Muscle of leg (tissue), 11 donors: ENCODE data around the gene FAM186B. TPM values are rescaled to one million over a fixed set of nuclear protein-coding genes. Genes with fewer than 3 reads are reported as not detected.

Source experiments
- DNase-seq: peaks from one replicate; pipeline ENCODE4 v3.0.0; 2013
- H3K27ac ChIP-seq: one replicate; pipeline ENCODE4 v1.5.1; 2013; ENCODE audit warnings: mild to moderate bottlenecking, low read length, control low read depth
- H3K27me3 ChIP-seq: one replicate; pipeline ENCODE4 v1.6.1; 2013; ENCODE audit warnings: low read length; ENCODE audit not compliant: control insufficient read depth, insufficient read depth
- H3K36me3 ChIP-seq: one replicate; pipeline ENCODE4 v1.6.1; 2013; ENCODE audit warnings: low read length; ENCODE audit not compliant: control insufficient read depth, insufficient read depth
- H3K4me1 ChIP-seq: one replicate; pipeline ENCODE4 v1.6.1; 2013; ENCODE audit warnings: low read length; ENCODE audit not compliant: control insufficient read depth, insufficient read depth
- H3K4me3 ChIP-seq: one replicate; pipeline ENCODE4 v1.5.1; 2013; ENCODE audit warnings: low read length, control low read depth
- H3K9me3 ChIP-seq: replicated peaks from 2 replicates; pipeline ENCODE4 v1.6.1; 2013; ENCODE audit warnings: low read depth, low read length; ENCODE audit not compliant: control insufficient read depth
- WGBS: methylation state at CpG from one replicate; pipeline ENCODE4 v1.1.5; 2013; ENCODE audit warnings: missing lambda C conversion rate; ENCODE audit not compliant: insufficient coverage; 5-methylcytosine and 5-hydroxymethylcytosine counted together
- polyA plus RNA-seq, 8 donors: library from polyadenylated mRNA; unstranded; fragments of 120-200 nt; gene quantifications; one replicate each; pipeline versions ENCODE4 v1.2.1 to v1.2.3, GENCODE V29; 2013; ENCODE audit warnings: inconsistent platforms in 1 of 8, low replicate concordance in 1 of 8; ENCODE audit not compliant: insufficient read length in 8 of 8, insufficient read depth in 1 of 8
- total RNA-seq: library from RNA; stranded (reverse); fragments of 120-200 nt; gene quantifications from one replicate; pipeline ENCODE4 v1.2.4, GENCODE V29; 2013

FAM186B gene
- total and polyA plus RNA-seq, 9 donors, result 0.18 to 3.3 (median 0.91) TPM

GRCh38 chr12:49545815-49546214 is 59.6 kb downstream of the FAM186B start:
- peaks cover 85% of the 10 kb centered on the region for H3K27me3 ChIP-seq
- no peak overlapping the region for H3K27ac ChIP-seq
- H3K4me3 ChIP-seq, result no peak overlapping the region
- DNase-seq, result no peak
- H3K36me3 ChIP-seq, result no peaks in the 10 kb centered on the region
- H3K4me1 ChIP-seq, result peaks cover 22% of the 10 kb centered on the region
- no peaks in the 10 kb centered on the region for H3K9me3 ChIP-seq
- 58% methylated on average over 4 of the region's 4 CpGs for WGBS

DNA sequence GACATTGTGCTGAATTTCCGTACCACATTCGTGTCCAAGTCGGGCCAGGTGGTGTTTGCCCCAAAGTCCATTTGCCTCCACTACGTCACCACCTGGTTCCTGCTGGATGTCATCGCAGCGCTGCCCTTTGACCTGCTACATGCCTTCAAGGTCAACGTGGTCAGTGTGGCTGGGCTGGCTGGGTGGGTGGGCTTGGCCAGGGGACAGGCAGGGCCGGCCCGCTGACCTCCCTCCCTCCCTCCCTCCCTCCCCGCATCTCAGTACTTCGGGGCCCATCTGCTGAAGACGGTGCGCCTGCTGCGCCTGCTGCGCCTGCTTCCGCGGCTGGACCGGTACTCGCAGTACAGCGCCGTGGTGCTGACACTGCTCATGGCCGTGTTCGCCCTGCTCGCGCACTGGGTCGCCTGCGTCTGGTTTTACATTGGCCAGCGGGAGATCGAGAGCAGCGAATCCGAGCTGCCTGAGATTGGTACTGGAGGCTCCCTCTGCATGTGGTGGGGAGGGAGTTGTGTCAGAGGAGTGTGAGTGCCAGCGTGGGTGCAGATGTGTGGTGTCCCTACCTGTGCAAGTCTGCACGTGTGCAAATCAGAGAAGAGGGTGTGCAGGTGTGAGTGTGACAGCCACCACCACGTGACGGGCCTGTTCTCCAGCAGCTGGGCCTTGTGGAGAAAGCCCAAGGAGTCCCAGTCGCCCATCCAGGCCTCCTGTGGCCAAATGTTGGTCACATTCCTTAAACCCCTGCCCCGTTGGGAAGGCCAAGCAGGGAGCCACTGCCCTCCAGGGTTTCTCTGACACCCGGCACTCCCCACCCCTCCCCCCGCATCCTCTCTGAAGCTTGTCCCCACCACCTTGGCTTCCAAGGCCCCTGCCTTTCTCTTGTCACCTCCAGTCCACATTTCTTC is 61.3 kb downstream of the FAM186B start:
- peaks cover 10% of the 10 kb centered on the region for H3K4me1 ChIP-seq
- no peak for DNase-seq
- H3K27ac ChIP-seq, result no peak overlapping the region
- peaks cover 94% of the 10 kb centered on the region for H3K27me3 ChIP-seq
- 7% methylated on average over 39 of the region's 39 CpGs for WGBS
- H3K4me3 ChIP-seq, result no peak overlapping the region
- H3K36me3 ChIP-seq, result no peaks in the 10 kb centered on the region
- no peaks in the 10 kb centered on the region for H3K9me3 ChIP-seq

DNA sequence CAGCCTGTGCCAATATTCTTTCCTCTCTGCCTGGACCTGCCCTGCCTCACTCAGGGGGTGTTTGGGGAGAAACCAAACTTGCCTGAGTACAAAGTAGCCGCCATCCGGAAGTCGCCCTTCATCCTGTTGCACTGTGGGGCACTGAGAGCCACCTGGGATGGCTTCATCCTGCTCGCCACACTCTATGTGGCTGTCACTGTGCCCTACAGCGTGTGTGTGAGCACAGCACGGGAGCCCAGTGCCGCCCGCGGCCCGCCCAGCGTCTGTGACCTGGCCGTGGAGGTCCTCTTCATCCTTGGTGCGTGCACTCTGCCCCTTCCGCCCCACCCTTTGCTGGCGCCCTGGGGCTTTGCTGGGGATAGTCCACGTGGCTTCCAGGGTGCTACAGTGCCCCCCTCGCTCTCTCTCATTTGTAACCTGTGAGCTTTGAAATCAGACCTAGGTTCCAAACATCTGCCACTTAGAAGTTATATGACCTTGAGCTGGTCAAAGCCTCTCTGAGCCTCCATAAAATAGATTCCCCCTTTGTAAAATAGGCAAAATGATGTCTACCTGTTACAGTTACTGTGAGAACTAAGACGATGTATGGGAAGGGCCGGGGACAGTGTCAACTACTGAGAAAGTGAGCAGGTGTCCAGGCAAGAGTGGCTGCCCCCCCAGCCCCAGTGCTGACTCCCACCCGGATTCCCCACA is 62.1 kb downstream of the FAM186B start:
- no peaks in the 10 kb centered on the region for H3K9me3 ChIP-seq
- no peak for DNase-seq
- H3K4me1 ChIP-seq, result peaks cover 3% of the 10 kb centered on the region
- no peaks in the 10 kb centered on the region for H3K36me3 ChIP-seq
- H3K4me3 ChIP-seq, result no peak overlapping the region
- WGBS, result 44% methylated on average over 19 of the region's 20 CpGs
- H3K27ac ChIP-seq, result no peak overlapping the region
- peaks cover 94% of the 10 kb centered on the region for H3K27me3 ChIP-seq

- no peaks in the 10 kb centered on the region for H3K9me3 ChIP-seq
Observed at GRCh38 chr12:49542592-49543160, 62.8 kb downstream of the FAM186B start.

GRCh38 chr12:49541911-49542505 is 63.4 kb downstream of the FAM186B start:
- H3K36me3 ChIP-seq, result no peaks in the 10 kb centered on the region
- no peak overlapping the region for H3K4me3 ChIP-seq
- 72% methylated on average over 4 of the region's 7 CpGs for WGBS
- H3K9me3 ChIP-seq, result no peaks in the 10 kb centered on the region
- no peak for DNase-seq
- H3K4me1 ChIP-seq, result peaks cover 11% of the 10 kb centered on the region
- no peak overlapping the region for H3K27ac ChIP-seq
- peaks cover 94% of the 10 kb centered on the region for H3K27me3 ChIP-seq

More at GRCh38 chr12:49542592-49543160, 62.8 kb downstream of the FAM186B start:
- H3K27me3 ChIP-seq, result peaks cover 94% of the 10 kb centered on the region
- DNase-seq, result no peak
- no peak overlapping the region for H3K4me3 ChIP-seq
- no peaks in the 10 kb centered on the region for H3K36me3 ChIP-seq
- no peak overlapping the region for H3K27ac ChIP-seq
- peaks cover 6% of the 10 kb centered on the region for H3K4me1 ChIP-seq
- 96% methylated on average over 5 of the region's 15 CpGs for whole genome bisulfite sequencing

GRCh38 chr12:49541140-49541861 is 64.1 kb downstream of the FAM186B start:
- no peak for DNase-seq
- Histone ChIP-seq H3K4me1 (peaks cover 12% of the 10 kb centered on the region), H3K27ac (no peak overlapping the region), H3K9me3 (no peaks in the 10 kb centered on the region), H3K36me3 (no peaks in the 10 kb centered on the region), H3K4me3 (no peak overlapping the region), H3K27me3 (peaks cover 96% of the 10 kb centered on the region)
- 47% methylated on average over 8 of the region's 18 CpGs for WGBS

DNA sequence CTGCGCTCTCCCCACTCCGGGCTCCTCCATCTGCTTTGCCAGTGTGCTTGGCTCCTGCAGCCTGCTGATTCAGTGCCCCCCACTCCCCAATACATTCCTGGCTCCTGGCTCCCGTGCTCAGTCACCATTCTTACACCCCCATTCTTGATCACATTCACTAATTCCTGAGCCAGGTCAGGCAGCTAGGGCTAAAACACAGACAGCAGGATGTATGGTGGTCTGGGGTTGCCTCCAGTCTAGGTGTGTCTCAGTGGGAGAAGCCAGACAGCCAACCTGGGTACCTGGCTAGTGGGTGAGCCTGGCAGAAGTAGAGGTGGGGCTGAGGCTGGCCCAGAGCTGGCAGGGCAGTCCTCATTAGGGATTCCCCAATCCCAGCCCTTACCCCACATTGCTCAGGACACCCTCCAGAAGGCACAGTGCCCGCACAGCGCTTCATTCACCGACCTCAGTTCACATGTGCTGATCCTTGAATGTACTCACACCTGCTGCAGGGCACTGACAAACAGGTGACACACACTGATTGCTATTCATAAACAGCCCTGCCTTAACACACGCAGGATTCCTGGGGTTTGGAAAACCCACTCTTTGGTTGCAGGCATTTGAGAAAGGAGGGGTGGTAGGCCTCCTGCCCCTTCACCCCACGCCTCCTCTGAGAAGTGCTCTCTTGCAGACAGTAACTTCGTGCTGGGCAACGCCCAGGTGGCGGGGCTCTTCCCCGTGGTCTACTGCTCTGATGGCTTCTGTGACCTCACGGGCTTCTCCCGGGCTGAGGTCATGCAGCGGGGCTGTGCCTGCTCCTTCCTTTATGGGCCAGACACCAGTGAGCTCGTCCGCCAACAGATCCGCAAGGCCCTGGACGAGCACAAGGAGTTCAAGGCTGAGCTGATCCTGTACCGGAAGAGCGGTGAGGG is 65.0 kb downstream of the FAM186B start:
- Histone ChIP-seq H3K27ac (no peak overlapping the region), H3K9me3 (no peaks in the 10 kb centered on the region), H3K27me3 (peaks cover 95% of the 10 kb centered on the region), H3K36me3 (no peaks in the 10 kb centered on the region), H3K4me1 (peaks cover 12% of the 10 kb centered on the region), H3K4me3 (no peak overlapping the region)
- WGBS, result 51% methylated on average over 18 of the region's 21 CpGs
- no peak for DNase-seq

GRCh38 chr12:49539406-49540228 is 65.8 kb downstream of the FAM186B start:
- DNase-seq, result no peak
- H3K27me3 ChIP-seq, result peaks cover 93% of the 10 kb centered on the region
- peaks cover 15% of the 10 kb centered on the region for H3K4me1 ChIP-seq
- no peaks in the 10 kb centered on the region for H3K9me3 ChIP-seq
- H3K36me3 ChIP-seq, result no peaks in the 10 kb centered on the region
- H3K4me3 ChIP-seq, result no peak overlapping the region
- H3K27ac ChIP-seq, result no peak overlapping the region
- WGBS, result 8% methylated on average over 36 of the region's 47 CpGs
